ENCODE results near the gene CCDC201. TPM values are rescaled to one million over a fixed set of nuclear protein-coding genes. Genes with fewer than 3 reads are reported as not detected.
A peak's percentile ranks its signal among the peaks of the same experiment; 100 is the strongest.

Gene CCDC201
- total and polyA plus RNA-seq, 2 of the 4 experiments (the other 2 are of a cell fraction): not detected

- H3K9ac ChIP-seq (ENCODE audit: low read depth, low read length): no peak overlapping the region
These were observed 21.2 kb upstream of the CCDC201 start for GRCh38 chr7:45893996-45894664.

More at GRCh38 chr7:45893996-45894664, 21.2 kb upstream of the CCDC201 start:
- no peak overlapping the region for H4K5ac ChIP-seq (ENCODE audit: low read depth, low read length)
- no peak overlapping the region for H2BK15ac ChIP-seq (ENCODE audit: low read depth, low read length)
- TF ChIP-seq CHD1 (IDR thresholded peaks at IDR 0.05; ENCODE audit: low read depth, low read length) (no peak), FOS (IDR thresholded peaks at IDR 0.05; ENCODE audit: low read depth, low read length) (no peak), MAZ (IDR thresholded peaks at IDR 0.05; ENCODE audit: borderline replicate concordance, low read depth, low read length) (no peak)
- 65% methylated on average over 3 of the region's 4 CpGs; no CpG with 5 or more reads in 1 of the 2 experiments for WGBS, 2 experiments (ENCODE audit: extremely low coverage in 2 of 2, insufficient read length in 1 of 2)
- no peak overlapping the region for H3K4me2 ChIP-seq (ENCODE audit: low read depth, low read length)
- H2AFZ ChIP-seq (replicated peaks; ENCODE audit: low read length, poor library complexity): peak overlapping the region; percentile 8
- DNase-seq (no peak), ATAC-seq (ENCODE audit: low read depth) (no peak)
- no peaks in the 10 kb centered on the region for H3K4me1 ChIP-seq (ENCODE audit: control insufficient read depth, insufficient read depth, low read length)
- no peak overlapping the region for H2BK20ac ChIP-seq (ENCODE audit: low read depth, low read length)
- no peak overlapping the region for H3K14ac ChIP-seq (replicated peaks; ENCODE audit: low read depth, low read length)
- H3K9me3 ChIP-seq (ENCODE audit: control insufficient read depth, insufficient read depth, low read length): no peaks in the 10 kb centered on the region
- no peak overlapping the region for H3K4ac ChIP-seq (ENCODE audit: low read depth, low read length)
- H3K18ac ChIP-seq (ENCODE audit: low read depth, low read length): no peak overlapping the region
- no peak overlapping the region for H4K91ac ChIP-seq (ENCODE audit: insufficient read depth, low read depth, low read length)
- peaks cover 28% of the 10 kb centered on the region for H3K27me3 ChIP-seq (ENCODE audit: control insufficient read depth, insufficient read depth, low read length)
- no peak overlapping the region for H2BK120ac ChIP-seq (ENCODE audit: low read depth, low read length)
- H3K9me1 ChIP-seq (ENCODE audit: insufficient read depth, low read length): no peaks in the 10 kb centered on the region; the same call in 1 of the 2 replicates
- CTCF ChIA-PET: interaction anchor here (1.1 kb wide), 1 partner anchor 1286 kb away, joined by 3 read pairs; no protein-coding TSS in a partner anchor
- H3K79me1 ChIP-seq (ENCODE audit: low read depth in 1 of 2, low read length in 2 of 2): no peaks in the 10 kb centered on the region
- H3K23ac ChIP-seq (ENCODE audit: low read depth, low read length): no peak overlapping the region
- H3K36me3 ChIP-seq (ENCODE audit: control insufficient read depth, insufficient read depth, low read length): no peaks in the 10 kb centered on the region
- H3K4me3 ChIP-seq (ENCODE audit: insufficient read depth, low read depth, low read length): no peak overlapping the region
- no peak overlapping the region for H3K56ac ChIP-seq (ENCODE audit: extremely low read depth, insufficient read depth, low read length)
- POLR2A ChIA-PET (ENCODE audit: unreplicated experiment): no interaction called here
- no peak overlapping the region for H2AK5ac ChIP-seq (ENCODE audit: low read depth, low read length)
- no peak overlapping the region for H2AK9ac ChIP-seq (replicated peaks; ENCODE audit: low read depth, low read length, poor library complexity)
- intact Hi-C loops (cut with micrococcal nuclease): no loop called here
- H4K8ac ChIP-seq (ENCODE audit: low read depth in 2 of 2, low read length in 2 of 2): no peak overlapping the region
- H2BK5ac ChIP-seq (ENCODE audit: low read depth, low read length, poor library complexity, severe bottlenecking): no peak overlapping the region
- H3K27ac ChIP-seq (ENCODE audit: insufficient read depth, low read length): no peak overlapping the region
- no TSS peak for BruUV-seq (replicated peaks)
- dilution Hi-C loops (cut with HindIII; ENCODE audit: low sequenced_read_pairs, unreplicated experiment): no loop called here
- in situ Hi-C loops (cut with MboI; ENCODE audit: low sequenced_read_pairs): loop anchor here (5.0 kb wide), 1 partner anchor 1288 kb away; no protein-coding TSS in a partner anchor
- H4K20me1 ChIP-seq (ENCODE audit: insufficient read depth, low read length): no peaks in the 10 kb centered on the region

All from IMR-90 (cell line).